OCI-LY7 (cell line): ENCODE results near the gene CDT1. TPM values are rescaled to one million over a fixed set of nuclear protein-coding genes. Genes with fewer than 3 reads are reported as not detected.

Experiments used
- BruUV-seq: library from RNA; stranded (reverse); fragments of 400-500 nt; replicated peaks from 2 replicates; lab custom pipeline; 2021; lab: Mats Ljungman, UMichigan
- CTCF ChIA-PET: fragments of 300-600 bp; sonication (Branson Sonifier 250); formaldehyde crosslinking; loops from one replicate; lab custom pipeline; 2022; ENCODE audit warnings: antibody characterized with exemption; ENCODE audit not compliant: unreplicated experiment; lab: Charles Lee
- POLR2A ChIA-PET: fragments of 300-600 bp; sonication (Branson Sonifier 250); formaldehyde crosslinking; loops from one replicate; lab custom pipeline; 2022; ENCODE audit warnings: antibody characterized with exemption; lab: Charles Lee
- DNase-seq: peaks from one replicate; pipeline ENCODE4 v3.0.0-alpha.2; 2015; ENCODE audit warnings: low spot score
- H2AFZ ChIP-seq: fragments of 200-600 bp; sonication (generic), shearing (Covaris generic); 2 replicates; pipeline ENCODE4 v1.6.1; 2014; ENCODE audit warnings: mild to moderate bottlenecking, antibody characterized with exemption, low read length, moderate library complexity
- H3K27ac ChIP-seq: fragments of 200-600 bp; sonication (generic); 2 replicates; pipeline ENCODE4 v1.5.1; 2014; ENCODE audit warnings: mixed run types, low read depth, mild to moderate bottlenecking, moderate library complexity, low read length, inconsistent platforms; ENCODE audit not compliant: poor library complexity, severe bottlenecking
- H3K36me3 ChIP-seq: fragments of 200-600 bp; sonication (generic); 2 replicates; pipeline ENCODE4 v1.6.1; 2014; ENCODE audit warnings: mild to moderate bottlenecking, antibody characterized with exemption, low read length, moderate library complexity, mixed read lengths; ENCODE audit not compliant: insufficient read depth
- H3K4me1 ChIP-seq: fragments of 200-600 bp; sonication (generic); 2 replicates; pipeline ENCODE4 v1.5.1; 2014; ENCODE audit warnings: mild to moderate bottlenecking, low read length; ENCODE audit not compliant: insufficient read depth, poor library complexity, severe bottlenecking
- H3K4me2 ChIP-seq: fragments of 200-600 bp; sonication (generic); 2 replicates; pipeline ENCODE4 v1.6.1; 2014; ENCODE audit warnings: mild to moderate bottlenecking, low read length
- H3K4me3 ChIP-seq: fragments of 200-600 bp; sonication (generic); 2 replicates; pipeline ENCODE4 v1.5.1; 2014; ENCODE audit warnings: mild to moderate bottlenecking, low read depth, low read length; ENCODE audit not compliant: poor library complexity, severe bottlenecking
- H3K79me2 ChIP-seq: fragments of 200-600 bp; sonication (generic); 2 replicates; pipeline ENCODE4 v1.6.1; 2016; ENCODE audit warnings: low read depth, mild to moderate bottlenecking, low read length, moderate library complexity, mixed read lengths; ENCODE audit not compliant: insufficient read depth
- H3K9me2 ChIP-seq: fragments of 200-600 bp; sonication (generic); 2 replicates; pipeline ENCODE4 v1.6.1; 2016; ENCODE audit warnings: mild to moderate bottlenecking, low read length, mixed read lengths; ENCODE audit not compliant: insufficient read depth
- H3K9me3 ChIP-seq: fragments of 200-600 bp; sonication (generic); 2 replicates; pipeline ENCODE4 v1.6.1; 2014; ENCODE audit warnings: mild to moderate bottlenecking, mixed run types, low read length, mixed read lengths
- H4K20me1 ChIP-seq: fragments of 200-600 bp; sonication (generic); 2 replicates; pipeline ENCODE4 v1.6.1; 2014; ENCODE audit warnings: mild to moderate bottlenecking, antibody characterized with exemption, low read length, moderate library complexity, mixed read lengths; ENCODE audit not compliant: insufficient read depth
- CTCF ChIP-seq: fragments of 200-600 bp; sonication (generic); conservative IDR thresholded peaks from 2 replicates; pipeline ENCODE4 v1.5.1; 2014; ENCODE audit warnings: mild to moderate bottlenecking, antibody characterized with exemption, low read length, moderate library complexity, mixed read lengths
- EZH2phosphoT487 ChIP-seq: fragments of 200-600 bp; sonication (generic); IDR thresholded peaks from 2 replicates; pipeline ENCODE4 v1.6.1; 2018; ENCODE audit warnings: low read depth, borderline replicate concordance, mild to moderate bottlenecking, mixed run types, antibody characterized with exemption, low read length, moderate library complexity, mixed read lengths
- intact Hi-C: fragments of 100-400 bp; cut with micrococcal nuclease; formaldehyde crosslinking; loops from one replicate; pipeline ENCODE4 v1.10.0; 2022; ENCODE audit not compliant: unreplicated experiment
- total RNA-seq, 2 experiments: library from RNA; depleted of rRNA in 1 of 2; stranded (reverse); fragments of >200 nt in 1 of 2; shearing (Covaris generic) in 1 of 2; gene quantifications; 2 replicates each; pipeline ENCODE4 v1.2.3, GENCODE V29; 2014 to 2022

CDT1 gene
- total RNA-seq, 2 experiments from 2014 or later: 82.7 to 108 TPM

DNA sequence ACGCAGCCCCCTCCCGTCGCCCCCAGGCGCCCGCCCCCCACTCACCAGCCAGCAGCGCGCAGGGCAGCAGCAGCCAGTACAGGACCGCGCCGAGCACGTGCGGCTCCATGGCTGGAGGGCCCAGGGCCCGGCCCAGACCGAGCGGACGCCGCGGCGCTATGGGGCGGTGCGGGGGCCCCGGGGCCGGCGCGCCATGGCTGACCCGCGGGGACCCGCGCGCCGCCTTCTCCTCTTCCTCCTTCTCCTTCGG is 18.8 kb upstream of the CDT1 start:
- Histone ChIP-seq H3K4me1 (peaks cover 49% of the 10 kb centered on the region), H3K9me2 (no peaks in the 10 kb centered on the region), H2AFZ (no peak overlapping the region), H4K20me1 (no peaks in the 10 kb centered on the region), H3K4me3 (peak overlapping the region; percentile 83), H3K9me3 (no peaks in the 10 kb centered on the region), H3K27ac (peak overlapping the region; percentile 57), H3K79me2 (peaks cover 47% of the 10 kb centered on the region; the same call in 1 of the 2 replicates), H3K36me3 (no peaks in the 10 kb centered on the region), H3K4me2 (peak overlapping the region; percentile 86)
- TF ChIP-seq EZH2phosphoT487 (no peak), CTCF (no peak)
- no TSS peak for BruUV-seq
- no peak for DNase-seq
- ChIA-PET CTCF (interaction anchor here (0.7 kb wide), 1 partner anchor 42 kb away, joined by 3 read pairs; no protein-coding TSS in a partner anchor), POLR2A (interaction anchor here (0.6 to 1.9 kb wide), 4 partner anchors 9 to 15 kb away, joined by 3 to 9 read pairs (median 4); no protein-coding TSS in a partner anchor)
- intact Hi-C loops: loop anchor here (1.0 to 5.0 kb wide), 2 partner anchors 18 to 122 kb away; partner anchors contain the start of gene MVD

DNA sequence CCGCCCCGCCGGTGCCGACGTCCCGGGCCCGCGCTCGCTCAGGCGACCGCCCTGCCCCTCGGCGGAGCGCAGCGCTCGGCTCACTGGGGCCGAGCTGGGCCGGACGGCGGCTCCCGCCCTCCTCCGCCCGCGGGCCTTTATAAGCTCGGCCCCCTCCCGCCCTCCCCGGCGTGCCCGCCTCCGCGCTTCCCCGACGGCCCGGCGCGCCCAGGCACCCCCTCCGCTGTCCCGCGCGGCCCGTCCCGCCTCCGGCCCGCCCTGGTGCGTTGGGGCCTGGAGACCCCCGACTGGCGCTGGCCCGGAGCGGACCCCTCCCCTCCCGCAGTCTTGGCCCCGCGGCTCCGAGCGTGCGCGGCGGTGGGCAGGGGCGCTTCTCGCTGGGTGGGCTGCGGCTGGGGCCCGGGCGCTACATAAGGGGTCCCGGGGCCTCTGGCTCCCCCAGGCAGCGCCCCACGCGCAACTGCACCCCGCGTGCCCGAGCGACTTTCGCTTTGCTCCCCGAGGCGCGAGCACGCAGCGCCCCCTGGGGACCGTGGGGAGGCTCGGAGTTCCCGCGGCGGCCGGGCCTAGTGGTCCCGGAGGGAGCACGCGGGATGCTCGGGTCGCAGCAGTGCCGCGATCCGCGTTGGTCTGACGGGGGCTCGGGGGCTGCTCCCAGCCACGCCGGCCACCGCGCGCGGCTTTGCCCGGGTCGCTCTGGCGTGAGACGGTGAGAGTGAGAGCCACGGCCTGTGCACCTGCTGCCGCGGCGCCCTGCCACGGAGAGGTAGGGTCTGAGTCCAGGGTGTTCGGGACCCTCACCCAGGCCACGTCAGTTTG is 18.3 kb upstream of the CDT1 start, which contains the start of gene PIEZO1:
PIEZO1 (minus strand) TSS at position 115 of the 819 bp plus-strand sequence. CDS start 256 bp downstream, outside the sequence.
- H2AFZ ChIP-seq: peak within 1 kb of the TSS; percentile 67
- TF ChIP-seq EZH2phosphoT487 (no peak), CTCF (peak; percentile 82)
- peaks cover 41% of the 10 kb centered on the region; the same call in 1 of the 2 replicates for H3K79me2 ChIP-seq
- no peaks in the 10 kb centered on the region for H4K20me1 ChIP-seq
- no TSS peak for BruUV-seq
- H3K36me3 ChIP-seq: no peaks in the 10 kb centered on the region
- no peaks in the 10 kb centered on the region for H3K9me3 ChIP-seq
- POLR2A ChIA-PET: interaction anchor here (0.6 to 1.5 kb wide), 3 partner anchors 10 to 15 kb away, joined by 3 to 4 read pairs (median 4); no protein-coding TSS in a partner anchor
- peak within 1 kb of the TSS; percentile 83 for H3K4me3 ChIP-seq
- H3K9me2 ChIP-seq: no peaks in the 10 kb centered on the region
- intact Hi-C loops: loop anchor here (1.0 kb wide), 1 partner anchor 17 kb away; no protein-coding TSS in a partner anchor
- peak; percentile 82 for DNase-seq
- H3K27ac ChIP-seq: peak within 1 kb of the TSS; percentile 57
- H3K4me2 ChIP-seq: peak within 1 kb of the TSS; percentile 86
- CTCF ChIA-PET: interaction anchor here (0.6 to 0.7 kb wide), 2 partner anchors 42 to 80 kb away, joined by 3 to 4 read pairs; no protein-coding TSS in a partner anchor
- H3K4me1 ChIP-seq: peaks cover 51% of the 10 kb centered on the region
